Measurements from ENCODE around the gene DIAPH1.
"Not testable (repeated sequence)": the region's sequence is repeated elsewhere in the genome, so short reads cannot be mapped to it uniquely, and the experiment has no call there.

The DIAPH1 gene

GRCh38 chr5:141609921-141610320, 8.9 kb downstream of the DIAPH1 start:
- not testable (repeated sequence) for DNase-seq

GRCh38 chr5:141609044-141609443, 9.8 kb downstream of the DIAPH1 start:
- no peak for DNase-seq

- DNase-seq = no peak
Observed at GRCh38 chr5:141608557-141608956, 10.2 kb downstream of the DIAPH1 start.

- no peak for DNase-seq
Observed at GRCh38 chr5:141608046-141608445, 10.8 kb downstream of the DIAPH1 start.

GRCh38 chr5:141605523-141606277, 13.1 kb downstream of the DIAPH1 start:
- DNase-seq = peak; percentile 26 to 70

- no peak for DNase-seq
Observed at GRCh38 chr5:141603923-141604717, 14.7 kb downstream of the DIAPH1 start.

GRCh38 chr5:141602606-141603005, 16.2 kb downstream of the DIAPH1 start:
- no peak for DNase-seq

GRCh38 chr5:141598391-141599345, 20.1 kb downstream of the DIAPH1 start:
- DNase-seq = no peak

GRCh38 chr5:141597814-141598213, 21.0 kb downstream of the DIAPH1 start:
- DNase-seq = no peak

- DNase-seq = no peak
Observed at GRCh38 chr5:141597394-141597793, 21.4 kb downstream of the DIAPH1 start.

- DNase-seq = no peak
Observed at GRCh38 chr5:141596867-141597266, 21.9 kb downstream of the DIAPH1 start.

- DNase-seq = no peak
Observed at GRCh38 chr5:141590127-141590526, 28.7 kb downstream of the DIAPH1 start.

GRCh38 chr5:141586246-141586645, 32.6 kb downstream of the DIAPH1 start:
- no peak for DNase-seq

- DNase-seq = no peak
Observed at GRCh38 chr5:141585594-141585993, 33.2 kb downstream of the DIAPH1 start.

GRCh38 chr5:141574122-141574510, 44.7 kb downstream of the DIAPH1 start:
- DNase-seq = no peak

- DNase-seq = no peak
Observed at GRCh38 chr5:141573489-141574121, 45.2 kb downstream of the DIAPH1 start.

- DNase-seq = no peak
Observed at GRCh38 chr5:141570655-141571054, 48.1 kb downstream of the DIAPH1 start.

GRCh38 chr5:141567513-141568117, 51.2 kb downstream of the DIAPH1 start:
- DNase-seq = no peak

GRCh38 chr5:141565826-141566570, 52.8 kb downstream of the DIAPH1 start:
- DNase-seq = no peak

GRCh38 chr5:141564216-141564692, 54.5 kb downstream of the DIAPH1 start:
- DNase-seq = peak; percentile 31 to 55
